CD4-positive, CD25-positive, alpha-beta regulatory T cell (primary cell): ENCODE results near the gene BMPR1A. TPM values are rescaled to one million over a fixed set of nuclear protein-coding genes. Genes with fewer than 3 reads are reported as not detected.

Source experiments
- ATAC-seq, 2 donors: fragments of 150-1000 bp; cut with Tn5 transposase; one replicate each; pipeline ENCODE4 v1.10.0; 2021; ENCODE audit warnings: low read depth in 2 of 2, moderate number of reproducible peaks in 2 of 2, moderate library complexity in 1 of 2
- DNase-seq, 3 donors: peaks; one replicate each; pipeline versions ENCODE4 v3.0.0 to v3.0.0-alpha.2; 2012 to 2022; ENCODE audit warnings: mixed read lengths in 1 of 3
- H3K27ac ChIP-seq: one replicate; pipeline ENCODE4 v1.7.0; 2013; ENCODE audit warnings: mild to moderate bottlenecking, low read length; ENCODE audit not compliant: insufficient read depth, poor library complexity, severe bottlenecking
- H3K27me3 ChIP-seq: one replicate; pipeline ENCODE4 v1.7.0; 2013; ENCODE audit warnings: low read length; ENCODE audit not compliant: control insufficient read depth, insufficient read depth
- H3K36me3 ChIP-seq: one replicate; pipeline ENCODE4 v1.7.0; 2013; ENCODE audit warnings: mild to moderate bottlenecking, low read length, moderate library complexity; ENCODE audit not compliant: control insufficient read depth, insufficient read depth
- H3K4me1 ChIP-seq: 2 replicates; pipeline ENCODE4 v1.7.0; 2013; ENCODE audit warnings: mild to moderate bottlenecking, low read length; ENCODE audit not compliant: insufficient read depth, control insufficient read depth, poor library complexity, severe bottlenecking
- H3K4me3 ChIP-seq: one replicate; pipeline ENCODE4 v1.7.0; 2013; ENCODE audit warnings: low read depth, mild to moderate bottlenecking, low read length, moderate library complexity
- H3K9me3 ChIP-seq, 2 experiments: 1 replicate in 1 of 2; 2 replicates in 1 of 2; pipeline ENCODE4 v1.7.0; 2013; ENCODE audit warnings: low read length in 2 of 2, mild to moderate bottlenecking in 1 of 2, moderate library complexity in 1 of 2; ENCODE audit not compliant: control insufficient read depth in 2 of 2
- H3K27ac Mint-ChIP-seq, 3 donors: one replicate each; pipeline ENCODE4 v1.8.0; 2020 to 2022; ENCODE audit warnings: mild to moderate bottlenecking in 3 of 3, mixed read lengths in 3 of 3, moderate library complexity in 2 of 3
- H3K27me3 Mint-ChIP-seq: one replicate; pipeline ENCODE4 v1.8.0; 2022; ENCODE audit warnings: mild to moderate bottlenecking, mixed read lengths
- H3K36me3 Mint-ChIP-seq: one replicate; pipeline ENCODE4 v1.8.0; 2020; ENCODE audit warnings: mixed read lengths
- H3K4me1 Mint-ChIP-seq, 4 donors: one replicate each; pipeline ENCODE4 v1.8.0; 2020 to 2022; ENCODE audit warnings: mixed read lengths in 4 of 4, mild to moderate bottlenecking in 1 of 4
- H3K4me3 Mint-ChIP-seq, 4 donors: one replicate each; pipeline ENCODE4 v1.8.0; 2020 to 2022; ENCODE audit warnings: mild to moderate bottlenecking in 4 of 4, mixed read lengths in 4 of 4, moderate library complexity in 3 of 4
- H3K9me3 Mint-ChIP-seq, 7 donors: one replicate each; pipeline ENCODE4 v1.8.0; 2020 to 2022; ENCODE audit warnings: mixed read lengths in 7 of 7, mild to moderate bottlenecking in 3 of 7, moderate library complexity in 2 of 7
- polyA plus RNA-seq, 4 donors: library from polyadenylated mRNA; unstranded; fragments of 300-500 nt; fragmentation: Illumina TruSeq; gene quantifications; one replicate each; pipeline ENCODE4 v1.2.3, GENCODE V29; 2021
- total RNA-seq: library from RNA; stranded (reverse); gene quantifications from one replicate; pipeline ENCODE4 v1.2.3, GENCODE V29; 2022

BMPR1A gene
- total and polyA plus RNA-seq, 5 donors from 2014 or later = 2.2 to 8.8 (median 4.2) TPM

GRCh38 chr10:86878983-86879713 is 122.7 kb downstream of the BMPR1A start:
- Histone ChIP-seq H3K27ac (no peak overlapping the region), H3K4me1 (no peaks in the 10 kb centered on the region), H3K36me3 (no peaks in the 10 kb centered on the region), H3K27me3 (no peaks in the 10 kb centered on the region), H3K9me3 (no peaks in the 10 kb centered on the region), H3K4me3 (no peak overlapping the region)
- Mint-ChIP-seq H3K36me3 (peaks cover 13% of the 10 kb centered on the region), H3K27me3 (no peaks in the 10 kb centered on the region), H3K4me1 (peaks cover 0 to 6% (median 1%) of the 10 kb centered on the region in 4 donors), H3K27ac (peak overlapping the region in 1 of 3 donors; percentile 49), H3K9me3 (peaks cover 0 to 2% (median 0%) of the 10 kb centered on the region in 7 donors), H3K4me3 (no peak overlapping the region)
- peak; percentile 31 to 37 for ATAC-seq
- peak in 1 of 3 donors; percentile 19 for DNase-seq

GRCh38 chr10:86880971-86881370 is 124.6 kb downstream of the BMPR1A start:
- Histone ChIP-seq H3K27ac (no peak overlapping the region), H3K4me3 (no peak overlapping the region), H3K9me3 (no peaks in the 10 kb centered on the region), H3K27me3 (no peaks in the 10 kb centered on the region), H3K36me3 (no peaks in the 10 kb centered on the region), H3K4me1 (no peaks in the 10 kb centered on the region)
- H3K4me1 Mint-ChIP-seq = peaks cover 0 to 8% (median 4%) of the 10 kb centered on the region in 4 donors
- H3K36me3 Mint-ChIP-seq = peaks cover 14% of the 10 kb centered on the region
- peaks cover 0 to 2% (median 0%) of the 10 kb centered on the region in 7 donors for H3K9me3 Mint-ChIP-seq
- no peak for DNase-seq
- no peak overlapping the region for H3K27ac Mint-ChIP-seq
- no peak for ATAC-seq
- no peak overlapping the region for H3K4me3 Mint-ChIP-seq
- H3K27me3 Mint-ChIP-seq = no peaks in the 10 kb centered on the region

- ATAC-seq = peak; percentile 40 to 82
Observed at GRCh38 chr10:86888585-86889381, 132.4 kb downstream of the BMPR1A start.

GRCh38 chr10:86889997-86890396 is 133.6 kb downstream of the BMPR1A start:
- no peaks in the 10 kb centered on the region for H3K36me3 ChIP-seq
- peaks cover 17% of the 10 kb centered on the region for H3K36me3 Mint-ChIP-seq

More at GRCh38 chr10:86888585-86889381, 132.4 kb downstream of the BMPR1A start:
- H3K27me3 Mint-ChIP-seq = peaks cover 3% of the 10 kb centered on the region
- Histone ChIP-seq H3K4me1 (no peaks in the 10 kb centered on the region), H3K36me3 (no peaks in the 10 kb centered on the region), H3K27ac (no peak overlapping the region), H3K4me3 (no peak overlapping the region), H3K27me3 (no peaks in the 10 kb centered on the region), H3K9me3 (no peaks in the 10 kb centered on the region)
- H3K4me1 Mint-ChIP-seq = peaks cover 5 to 25% (median 8%) of the 10 kb centered on the region in 4 donors
- H3K27ac Mint-ChIP-seq = peak overlapping the region; percentile 2 to 27 (median 26)
- H3K36me3 Mint-ChIP-seq = peaks cover 13% of the 10 kb centered on the region
- H3K4me3 Mint-ChIP-seq = no peak overlapping the region
- DNase-seq = peak in 1 of 3 donors; percentile 72
- H3K9me3 Mint-ChIP-seq = peaks cover 0 to 1% (median 0%) of the 10 kb centered on the region in 7 donors

GRCh38 chr10:86898511-86898910 is 142.1 kb downstream of the BMPR1A start:
- peaks cover 6% of the 10 kb centered on the region for H3K36me3 ChIP-seq
- H3K9me3 ChIP-seq = no peaks in the 10 kb centered on the region
- peaks cover 0 to 7% (median 2%) of the 10 kb centered on the region in 4 donors for H3K4me1 Mint-ChIP-seq
- DNase-seq = no peak
- no peak overlapping the region for H3K27ac Mint-ChIP-seq
- H3K36me3 Mint-ChIP-seq = peaks cover 8% of the 10 kb centered on the region
- H3K4me3 Mint-ChIP-seq = no peak overlapping the region
- no peak overlapping the region for H3K27ac ChIP-seq
- no peaks in the 10 kb centered on the region for H3K9me3 Mint-ChIP-seq
- peaks cover 4% of the 10 kb centered on the region for H3K27me3 Mint-ChIP-seq
- H3K4me1 ChIP-seq = no peaks in the 10 kb centered on the region
- H3K27me3 ChIP-seq = no peaks in the 10 kb centered on the region
- H3K4me3 ChIP-seq = no peak overlapping the region
- ATAC-seq = no peak

More at GRCh38 chr10:86889997-86890396, 133.6 kb downstream of the BMPR1A start:
- no peaks in the 10 kb centered on the region for H3K4me1 ChIP-seq
- Mint-ChIP-seq H3K9me3 (peaks cover 0 to 1% (median 0%) of the 10 kb centered on the region in 7 donors), H3K27me3 (peaks cover 5% of the 10 kb centered on the region), H3K27ac (no peak overlapping the region), H3K4me1 (peaks cover 5 to 25% (median 8%) of the 10 kb centered on the region in 4 donors), H3K4me3 (no peak overlapping the region)
- ATAC-seq (no peak), DNase-seq (no peak)
- H3K27me3 ChIP-seq = no peaks in the 10 kb centered on the region
- H3K27ac ChIP-seq = no peak overlapping the region
- H3K9me3 ChIP-seq = no peaks in the 10 kb centered on the region
- no peak overlapping the region for H3K4me3 ChIP-seq

- Histone ChIP-seq H3K9me3 (no peaks in the 10 kb centered on the region), H3K4me3 (no peak overlapping the region), H3K36me3 (peaks cover 6% of the 10 kb centered on the region), H3K27me3 (no peaks in the 10 kb centered on the region), H3K4me1 (no peaks in the 10 kb centered on the region), H3K27ac (no peak overlapping the region)
- H3K4me3 Mint-ChIP-seq = no peak overlapping the region
- peak overlapping the region in 1 of 3 donors; percentile 64 for H3K27ac Mint-ChIP-seq
- peaks cover 3% of the 10 kb centered on the region for H3K36me3 Mint-ChIP-seq
- H3K27me3 Mint-ChIP-seq = no peaks in the 10 kb centered on the region
- no peak for DNase-seq
- no peak for ATAC-seq
- H3K4me1 Mint-ChIP-seq = peaks cover 0 to 7% (median 2%) of the 10 kb centered on the region in 4 donors
- H3K9me3 Mint-ChIP-seq = no peaks in the 10 kb centered on the region
Observed at GRCh38 chr10:86899132-86899531, 142.7 kb downstream of the BMPR1A start.

- H3K27me3 ChIP-seq = no peaks in the 10 kb centered on the region
- peaks cover 6% of the 10 kb centered on the region for H3K36me3 ChIP-seq
- peaks cover 0 to 7% (median 2%) of the 10 kb centered on the region in 4 donors for H3K4me1 Mint-ChIP-seq
- peak overlapping the region in 1 of 3 donors; percentile 64 for H3K27ac Mint-ChIP-seq
- H3K27me3 Mint-ChIP-seq = no peaks in the 10 kb centered on the region
- peaks cover 3% of the 10 kb centered on the region for H3K36me3 Mint-ChIP-seq
- H3K9me3 ChIP-seq = no peaks in the 10 kb centered on the region
- ATAC-seq (no peak), DNase-seq (peak in 2 of 3 donors; percentile 34 to 66)
- H3K4me1 ChIP-seq = no peaks in the 10 kb centered on the region
- H3K9me3 Mint-ChIP-seq = no peaks in the 10 kb centered on the region
- no peak overlapping the region for H3K4me3 ChIP-seq
- no peak overlapping the region for H3K4me3 Mint-ChIP-seq
- no peak overlapping the region for H3K27ac ChIP-seq
Observed at GRCh38 chr10:86899670-86900276, 143.4 kb downstream of the BMPR1A start.
